NCI-H510A (cell line): Measurements from ENCODE around the gene GSTA2.
"Not testable (repeated sequence)": the region's sequence is repeated elsewhere in the genome, so short reads cannot be mapped to it uniquely, and the experiment has no call there.

Source experiments
- DNase-seq: peaks from one replicate; lab custom pipeline; 2025; lab: John Stamatoyannopoulos, UW

GSTA2 gene

GRCh38 chr6:52760105-52760765 is 3.0 kb downstream of the GSTA2 start:
- no peak for DNase-seq

GRCh38 chr6:52759085-52759484 is 4.2 kb downstream of the GSTA2 start:
- no peak for DNase-seq

- DNase-seq: not testable (repeated sequence)
Observed at GRCh38 chr6:52757651-52758338, 5.5 kb downstream of the GSTA2 start.

- peak; percentile 80 for DNase-seq
Observed at GRCh38 chr6:52754443-52754842, 8.8 kb downstream of the GSTA2 start.

- DNase-seq: not testable (repeated sequence)
Observed at GRCh38 chr6:52753137-52753536, 10.1 kb downstream of the GSTA2 start.

- DNase-seq: no peak
Observed at GRCh38 chr6:52752310-52752709, 11.0 kb downstream of the GSTA2 start.

- DNase-seq: peak; percentile 67
Observed at GRCh38 chr6:52749556-52750152, 13.6 kb downstream of the GSTA2 start.

- DNase-seq: not testable (repeated sequence)
Observed at GRCh38 chr6:52747301-52747700, 16.0 kb downstream of the GSTA2 start.

GRCh38 chr6:52746213-52746612 is 17.1 kb downstream of the GSTA2 start:
- DNase-seq: no peak

- DNase-seq: no peak
Observed at GRCh38 chr6:52745764-52746201, 17.5 kb downstream of the GSTA2 start.

- no peak for DNase-seq
Observed at GRCh38 chr6:52741872-52742271, 21.4 kb downstream of the GSTA2 start.

GRCh38 chr6:52739627-52740026 is 23.6 kb downstream of the GSTA2 start:
- DNase-seq: no peak

GRCh38 chr6:52739134-52739533 is 24.1 kb downstream of the GSTA2 start:
- DNase-seq: no peak

- DNase-seq: no peak
Observed at GRCh38 chr6:52736145-52736544, 27.1 kb downstream of the GSTA2 start.

- DNase-seq: no peak
Observed at GRCh38 chr6:52735071-52735470, 28.2 kb downstream of the GSTA2 start.

- no peak for DNase-seq
Observed at GRCh38 chr6:52734072-52734471, 29.2 kb downstream of the GSTA2 start.

- DNase-seq: no peak
Observed at GRCh38 chr6:52733172-52733571, 30.1 kb downstream of the GSTA2 start.

GRCh38 chr6:52731719-52732118 is 31.6 kb downstream of the GSTA2 start:
- DNase-seq: peak; percentile 27

GRCh38 chr6:52729576-52729975 is 33.7 kb downstream of the GSTA2 start:
- DNase-seq: no peak

- DNase-seq: no peak
Observed at GRCh38 chr6:52728394-52728793, 34.9 kb downstream of the GSTA2 start.

- no peak for DNase-seq
Observed at GRCh38 chr6:52727908-52728307, 35.4 kb downstream of the GSTA2 start.

- peak; percentile 56 for DNase-seq
Observed at GRCh38 chr6:52726741-52727535, 36.3 kb downstream of the GSTA2 start.

- no peak for DNase-seq
Observed at GRCh38 chr6:52726193-52726542, 37.1 kb downstream of the GSTA2 start.
